Stomach (tissue), 9 donors: Measurements from ENCODE around the gene FREM3. TPM values are rescaled to one million over a fixed set of nuclear protein-coding genes. Genes with fewer than 3 reads are reported as not detected.
"Not testable (repeated sequence)": the region's sequence is repeated elsewhere in the genome, so short reads cannot be mapped to it uniquely, and the experiment has no call there.

Source experiments
- DNase-seq, 2 donors: peaks; one replicate each; pipeline versions ENCODE4 v3.0.0 to v3.0.0-alpha.2; 2013 to 2019
- H3K27ac ChIP-seq, 5 donors: fragments of 200-600 bp in 4 of 5; sonication (generic) in 4 of 5; one replicate each; pipeline ENCODE4 v1.5.1; 2013 to 2019; ENCODE audit warnings: mild to moderate bottlenecking in 1 of 5, moderate library complexity in 1 of 5
- H3K27me3 ChIP-seq, 3 donors: fragments of 200-600 bp; sonication (generic); one replicate each; pipeline ENCODE4 v1.5.1; 2017 to 2019; ENCODE audit warnings: mixed run types in 1 of 3
- H3K36me3 ChIP-seq, 4 donors: fragments of 200-600 bp; sonication (generic); 1 replicate in 3 of 4; 2 replicates in 1 of 4; pipeline ENCODE4 v1.5.1; 2016 to 2019
- H3K4me1 ChIP-seq, 4 donors: fragments of 200-600 bp; sonication (generic); one replicate each; pipeline ENCODE4 v1.5.1; 2016 to 2019
- H3K4me3 ChIP-seq, 4 donors: fragments of 200-600 bp; sonication (generic) in 3 of 4; one replicate each; pipeline ENCODE4 v1.5.1; 2016 to 2019; ENCODE audit warnings: mild to moderate bottlenecking in 1 of 4
- H3K9me3 ChIP-seq, 4 donors: fragments of 200-600 bp; sonication (generic); one replicate each; pipeline ENCODE4 v1.5.1; 2016 to 2019
- EP300 ChIP-seq: sonication (generic); formaldehyde crosslinking; IDR thresholded peaks from one replicate; pipeline ENCODE4 v1.6.1; 2017; ENCODE audit warnings: antibody characterized with exemption
- POLR2A ChIP-seq, 4 donors: fragments of 450-650 bp; IDR thresholded peaks; one replicate each; pipeline ENCODE4 v1.6.1; 2016; ENCODE audit warnings: antibody characterized with exemption in 4 of 4, control low read depth in 2 of 4, mild to moderate bottlenecking in 1 of 4, moderate library complexity in 1 of 4
- POLR2AphosphoS5 ChIP-seq, 3 donors: sonication (generic); formaldehyde crosslinking; IDR thresholded peaks; one replicate each; pipeline ENCODE4 v1.6.1; 2016; ENCODE audit warnings: antibody characterized with exemption in 3 of 3
- WGBS, 5 donors: extraction: QIAGEN DNeasy Blood & Tissue Kit in 3 of 5; methylation state at CpG; one replicate each; pipeline versions ENCODE4 v1.1.5 to v1.1.7; 2013 to 2018; 5-methylcytosine and 5-hydroxymethylcytosine counted together
- intact Hi-C: fragments of 100-400 bp; cut with DNase I; formaldehyde crosslinking; loops from one replicate; pipeline ENCODE4 v1.15.1; 2023; ENCODE audit warnings: low total_unique reads
- polyA plus RNA-seq, 3 donors: library from polyadenylated mRNA; stranded (reverse); fragments of 200-250 nt; gene quantifications; one replicate each; pipeline ENCODE4 v1.2.3, GENCODE V29; 2013
- total RNA-seq, 5 donors: library from RNA; depleted of rRNA; stranded (reverse); fragments of >200 nt; gene quantifications; one replicate each; pipeline versions ENCODE4 v1.1.0 to v1.2.3, GENCODE V29; 2014 to 2016
- TF ChIP-seq, protein P1 (sequence below), 7 experiments: fragments of 450-650 bp in 4 of 7; fragments of 200-600 bp in 3 of 7; sonication (generic) in 3 of 7; IDR thresholded peaks; one replicate each; pipeline ENCODE4 v1.5.1; 2016 to 2019; ENCODE audit warnings: antibody characterized with exemption in 7 of 7, control low read depth in 2 of 7, mild to moderate bottlenecking in 1 of 7
- donor health status: healthy with polysubstance abuse.
- donor health status: Bipolar disorder and iron deficiency.
- donor health status: healthy.

FREM3 gene
- total and polyA plus RNA-seq, 8 donors: 0.03 to 0.18 TPM; not detected in 6

- no peaks in the 10 kb centered on the region for H3K36me3 ChIP-seq
- no peak overlapping the region for H3K4me3 ChIP-seq
- no peak for DNase-seq
- intact Hi-C loops: no loop called here
- TF ChIP-seq POLR2AphosphoS5 (IDR thresholded peaks at IDR 0.05) (no peak), POLR2A (IDR thresholded peaks at IDR 0.05) (no peak), EP300 (no peak)
- TF ChIP-seq, protein P1, sequence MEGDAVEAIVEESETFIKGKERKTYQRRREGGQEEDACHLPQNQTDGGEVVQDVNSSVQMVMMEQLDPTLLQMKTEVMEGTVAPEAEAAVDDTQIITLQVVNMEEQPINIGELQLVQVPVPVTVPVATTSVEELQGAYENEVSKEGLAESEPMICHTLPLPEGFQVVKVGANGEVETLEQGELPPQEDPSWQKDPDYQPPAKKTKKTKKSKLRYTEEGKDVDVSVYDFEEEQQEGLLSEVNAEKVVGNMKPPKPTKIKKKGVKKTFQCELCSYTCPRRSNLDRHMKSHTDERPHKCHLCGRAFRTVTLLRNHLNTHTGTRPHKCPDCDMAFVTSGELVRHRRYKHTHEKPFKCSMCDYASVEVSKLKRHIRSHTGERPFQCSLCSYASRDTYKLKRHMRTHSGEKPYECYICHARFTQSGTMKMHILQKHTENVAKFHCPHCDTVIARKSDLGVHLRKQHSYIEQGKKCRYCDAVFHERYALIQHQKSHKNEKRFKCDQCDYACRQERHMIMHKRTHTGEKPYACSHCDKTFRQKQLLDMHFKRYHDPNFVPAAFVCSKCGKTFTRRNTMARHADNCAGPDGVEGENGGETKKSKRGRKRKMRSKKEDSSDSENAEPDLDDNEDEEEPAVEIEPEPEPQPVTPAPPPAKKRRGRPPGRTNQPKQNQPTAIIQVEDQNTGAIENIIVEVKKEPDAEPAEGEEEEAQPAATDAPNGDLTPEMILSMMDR (IDR thresholded peaks at IDR 0.05): no peak
- no peaks in the 10 kb centered on the region for H3K4me1 ChIP-seq
- H3K27me3 ChIP-seq: no peaks in the 10 kb centered on the region
- 44 to 82% (median 69%) methylated on average over 1 of the region's 1 CpG for WGBS, 5 donors
- H3K27ac ChIP-seq: no peak overlapping the region
- no peaks in the 10 kb centered on the region for H3K9me3 ChIP-seq
Measured at GRCh38 chr4:143736861-143737260, 36.4 kb upstream of the FREM3 start.

GRCh38 chr4:143736061-143736460 lies 35.6 kb upstream of the FREM3 start:
- H3K4me3 ChIP-seq, H3K27ac ChIP-seq, H3K27me3 ChIP-seq, H3K4me1 ChIP-seq, H3K9me3 ChIP-seq, DNase-seq, H3K36me3 ChIP-seq, intact Hi-C loops: not testable (repeated sequence)
- 53 to 70% (median 56%) methylated on average over 6 of the region's 6 CpGs for WGBS, 5 donors

DNA sequence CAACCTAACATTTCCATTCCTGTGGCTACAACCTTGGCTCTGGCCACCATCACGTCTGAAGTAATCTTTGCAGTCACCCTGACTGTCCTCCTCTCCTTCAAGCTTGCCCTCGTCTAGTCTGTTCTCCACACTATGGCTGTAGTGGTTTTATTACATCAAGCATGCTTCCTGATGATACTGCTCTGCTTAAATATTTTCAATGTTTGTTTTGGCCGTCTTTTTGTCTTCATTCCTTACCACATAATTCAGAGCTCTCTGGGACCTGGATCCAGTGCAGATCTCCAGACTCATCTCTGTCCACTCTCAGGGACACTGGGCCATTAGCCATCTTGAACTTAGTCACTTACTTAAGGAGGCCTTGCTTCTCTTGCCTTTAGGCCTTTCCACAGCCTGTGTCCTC lies 27.7 kb upstream of the FREM3 start:
- Histone ChIP-seq H3K4me1 (no peaks in the 10 kb centered on the region), H3K27ac (no peak overlapping the region), H3K4me3 (no peak overlapping the region), H3K27me3 (no peaks in the 10 kb centered on the region), H3K9me3 (no peaks in the 10 kb centered on the region), H3K36me3 (no peaks in the 10 kb centered on the region)
- 46 to 61% (median 57%) methylated on average over 3 of the region's 3 CpGs for WGBS, 5 donors
- no peak for TF ChIP-seq POLR2AphosphoS5 (IDR thresholded peaks at IDR 0.05)
- no peak for TF ChIP-seq POLR2A (IDR thresholded peaks at IDR 0.05)
- TF ChIP-seq, protein P1 (IDR thresholded peaks at IDR 0.05): no peak
- no peak for TF ChIP-seq EP300
- intact Hi-C loops: no loop called here
- peak in 1 of 2 donors; percentile 16 for DNase-seq

DNA sequence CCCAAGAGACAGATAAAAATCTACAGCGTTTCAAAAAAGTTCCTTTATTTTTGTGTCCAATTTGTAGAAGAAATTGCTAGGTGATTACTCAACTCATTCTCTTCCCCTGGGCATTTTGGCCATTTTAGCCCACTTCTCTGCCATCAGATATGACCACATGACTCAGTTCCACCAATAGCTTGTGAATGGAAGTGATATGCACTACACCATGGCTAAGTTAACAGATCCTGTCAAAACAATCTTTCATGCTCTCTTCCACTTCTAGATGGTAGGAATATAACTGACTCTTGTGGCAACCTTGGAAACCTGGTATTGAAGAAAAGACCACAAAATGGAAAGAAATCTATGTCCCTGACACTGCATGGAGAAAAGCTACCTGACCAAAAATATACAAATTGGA lies 26.2 kb upstream of the FREM3 start:
- no peaks in the 10 kb centered on the region for H3K4me1 ChIP-seq
- H3K36me3 ChIP-seq: no peaks in the 10 kb centered on the region
- no peak for DNase-seq
- 81 to 100% (median 92%) methylated on average over 1 of the region's 1 CpG for WGBS, 5 donors
- H3K9me3 ChIP-seq: no peaks in the 10 kb centered on the region
- H3K27me3 ChIP-seq: no peaks in the 10 kb centered on the region
- H3K27ac ChIP-seq: no peak overlapping the region
- H3K4me3 ChIP-seq: no peak overlapping the region
- TF ChIP-seq POLR2A (IDR thresholded peaks at IDR 0.05) (no peak), POLR2AphosphoS5 (IDR thresholded peaks at IDR 0.05) (no peak), EP300 (no peak)
- TF ChIP-seq, protein P1 (IDR thresholded peaks at IDR 0.05): no peak
- intact Hi-C loops: no loop called here

- intact Hi-C loops: no loop called here
- Histone ChIP-seq H3K9me3 (no peaks in the 10 kb centered on the region), H3K4me1 (no peaks in the 10 kb centered on the region), H3K27me3 (no peaks in the 10 kb centered on the region), H3K27ac (no peak overlapping the region), H3K4me3 (no peak overlapping the region), H3K36me3 (no peaks in the 10 kb centered on the region)
- WGBS, 5 donors: 64 to 86% (median 79%) methylated on average over 1 of the region's 1 CpG
- DNase-seq: no peak
- TF ChIP-seq EP300: no peak
Measured at GRCh38 chr4:143721317-143721716, 20.8 kb upstream of the FREM3 start.

DNA sequence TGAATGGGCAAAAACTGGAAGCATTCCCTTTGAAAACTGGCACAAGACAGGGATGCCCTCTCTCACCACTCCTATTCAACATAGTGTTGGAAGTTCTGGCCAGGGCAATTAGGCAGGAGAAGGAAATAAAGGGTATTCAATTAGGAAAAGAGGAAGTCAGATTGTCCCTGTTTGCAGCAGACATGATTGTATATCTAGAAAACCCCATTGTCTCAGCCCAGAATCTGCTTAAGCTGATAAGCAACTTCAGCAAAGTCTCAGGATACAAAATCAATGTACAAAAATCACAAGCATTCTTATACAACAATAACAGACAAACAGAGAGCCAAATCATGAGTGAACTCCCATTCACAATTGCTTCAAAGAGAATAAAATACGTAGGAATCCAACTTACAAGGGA lies 18.3 kb upstream of the FREM3 start:
- H3K36me3 ChIP-seq, H3K4me3 ChIP-seq, H3K27me3 ChIP-seq, DNase-seq, H3K27ac ChIP-seq, H3K9me3 ChIP-seq, intact Hi-C loops, H3K4me1 ChIP-seq: not testable (repeated sequence)
- no CpG with 5 or more reads among the region's 1 CpG for WGBS, 5 donors
